Measurements from ENCODE around the gene HLTF. TPM values are rescaled to one million over a fixed set of nuclear protein-coding genes. Genes with fewer than 3 reads are reported as not detected.
A peak's percentile ranks its signal among the peaks of the same experiment; 100 is the strongest.

The HLTF gene
- total and polyA plus RNA-seq, 2 of the 13 experiments (the other 11 are each of a cell fraction or from before 2014, with no cell fraction given), result 12.0 to 22.9 TPM

DNA sequence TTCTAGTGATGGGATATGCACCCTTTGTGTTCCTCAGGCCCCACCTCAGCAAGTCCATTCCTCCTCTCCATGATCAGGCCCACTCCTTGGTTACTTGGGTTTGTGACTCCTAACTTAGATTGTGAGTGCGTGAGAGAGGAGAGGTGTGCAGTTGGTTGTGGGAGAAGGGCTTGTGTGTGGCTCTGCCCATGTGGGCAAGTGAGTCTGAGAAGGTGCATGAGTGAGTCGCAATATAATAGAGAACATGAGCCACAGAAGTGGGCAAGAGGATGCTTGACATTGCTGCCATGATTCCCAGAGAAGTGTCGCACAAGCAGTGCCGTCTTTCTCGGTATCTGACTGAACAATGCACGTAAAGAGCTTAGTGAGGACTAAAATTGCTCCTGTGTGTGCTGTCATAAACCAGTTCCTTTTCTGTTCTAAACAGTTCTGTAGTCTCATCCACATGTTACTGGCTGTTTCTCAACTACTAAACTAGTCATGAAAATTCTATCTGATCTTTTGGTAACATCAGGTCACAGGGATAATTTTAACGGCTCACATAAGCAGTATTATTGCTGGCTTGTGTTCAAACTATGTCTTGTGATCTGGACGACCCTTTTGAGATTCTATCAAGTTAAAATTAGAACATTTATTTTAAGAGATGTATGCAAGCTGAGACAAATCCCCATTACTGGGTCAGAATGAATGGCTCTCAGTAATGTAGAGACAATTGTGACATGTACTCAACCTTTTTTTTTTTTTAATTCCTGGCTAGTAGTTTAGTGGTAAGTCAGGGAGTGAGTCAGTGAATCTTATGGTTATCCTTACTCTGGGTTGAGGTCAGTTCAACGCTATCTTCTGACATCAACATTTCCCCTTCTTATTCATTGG lies 69.4 kb downstream of the HLTF start:
- peaks cover 23% of the 10 kb centered on the region for H3K4me1 ChIP-seq (ENCODE audit: insufficient read depth, low read length)
- H2AFZ ChIP-seq (ENCODE audit: low read length), result no peak overlapping the region
- H3K27ac ChIP-seq (ENCODE audit: extremely low read length, insufficient read depth, low read length), result no peak overlapping the region
- ATAC-seq (no peak), DNase-seq (ENCODE audit: low spot score) (no peak), FAIRE-seq (no peak)
- H3K27me3 ChIP-seq (ENCODE audit: control insufficient read depth in 1 of 2, insufficient read depth in 2 of 2, low read length in 2 of 2), result no peaks in the 10 kb centered on the region
- POLR2A ChIA-PET, result no interaction called here
- no TSS peak for BruUV-seq (replicated peaks)
- H3K4me3 ChIP-seq (replicated peaks in 1 of 3; ENCODE audit: insufficient read depth in 1 of 3, low read depth in 2 of 3, low read length in 3 of 3), result no peak overlapping the region
- H3K9me3 ChIP-seq (ENCODE audit: low read length), result no peaks in the 10 kb centered on the region
- no peaks in the 10 kb centered on the region for H4K20me1 ChIP-seq (ENCODE audit: insufficient read depth, low read length)
- H3K4me2 ChIP-seq (ENCODE audit: low read depth, low read length), result no peak overlapping the region
- no peak overlapping the region for H3K9ac ChIP-seq (ENCODE audit: insufficient read depth, low read depth, low read length)
- peaks cover 2 to 10% of the 10 kb centered on the region in 2 experiments; a peak in 4 of 5 replicates for H3K36me3 ChIP-seq (replicated peaks in 1 of 2; ENCODE audit: control insufficient read depth in 1 of 2, insufficient read depth in 2 of 2, low read length in 2 of 2)
- in situ Hi-C loops (cut with HindIII; ENCODE audit: extremely low pct_ligation_motif_present, low pct_unique_long_range_greater_than_20kb), result no loop called here
- CTCF ChIA-PET (ENCODE audit: low intra/inter-chr PET ratio, low total read pairs), result no interaction called here
- TF ChIP-seq ZNF841 (CRISPR knock-in tag; IDR thresholded peaks at IDR 0.05; ENCODE audit: borderline replicate concordance), result no peak
- TF ChIP-seq ZNF513 (CRISPR knock-in tag; conservative IDR thresholded peaks at IDR 0.05), result no peak
- TF ChIP-seq ZNF781 (CRISPR knock-in tag; IDR thresholded peaks at IDR 0.05; ENCODE audit: borderline replicate concordance, not compliant biosample characterization), result no peak
- intact Hi-C loops (cut with micrococcal nuclease; ENCODE audit: unreplicated experiment), result loop anchor here (10.0 kb wide), 1 partner anchor 208 kb away; the partner anchor contains the start of gene CP
- WGBS (ENCODE audit: low lambda C conversion rate), result 99% methylated on average over 9 of the region's 9 CpGs
- no peaks in the 10 kb centered on the region for H3K79me2 ChIP-seq (ENCODE audit: insufficient read depth, low read length)

DNA sequence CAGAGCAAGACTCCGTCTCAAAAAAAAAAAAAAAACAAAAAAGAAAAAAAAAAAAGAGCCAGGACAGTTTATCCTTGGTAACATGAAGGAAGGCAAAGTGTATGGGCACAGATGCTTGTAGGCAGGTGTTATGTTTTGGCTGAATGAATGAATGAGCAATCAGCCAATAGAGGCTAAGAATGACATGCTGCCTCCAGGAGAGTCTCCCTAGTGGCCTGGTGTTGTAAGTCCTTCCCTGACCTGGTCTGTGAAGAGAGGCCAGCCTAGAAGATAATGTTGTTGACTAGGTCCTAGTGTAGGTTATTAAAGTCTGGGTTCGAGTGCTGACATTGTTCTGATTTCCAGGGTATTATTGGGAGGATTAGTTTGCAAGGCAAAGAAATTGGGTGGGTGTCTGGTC lies 70.1 kb downstream of the HLTF start:
- intact Hi-C loops (cut with micrococcal nuclease; ENCODE audit: unreplicated experiment) (loop anchor here (10.0 kb wide), 1 partner anchor 209 kb away; the partner anchor contains the start of gene CP), in situ Hi-C loops (cut with HindIII; ENCODE audit: extremely low pct_ligation_motif_present, low pct_unique_long_range_greater_than_20kb) (no loop called here)
- Histone ChIP-seq H3K4me2 (ENCODE audit: low read depth, low read length) (no peak overlapping the region), H3K27ac (ENCODE audit: extremely low read length, insufficient read depth, low read length) (no peak overlapping the region), H3K9me3 (ENCODE audit: low read length) (no peaks in the 10 kb centered on the region), H4K20me1 (ENCODE audit: insufficient read depth, low read length) (no peaks in the 10 kb centered on the region), H3K27me3 (ENCODE audit: control insufficient read depth in 1 of 2, insufficient read depth in 2 of 2, low read length in 2 of 2) (no peaks in the 10 kb centered on the region), H3K4me3 (replicated peaks in 1 of 3; ENCODE audit: insufficient read depth in 1 of 3, low read depth in 2 of 3, low read length in 3 of 3) (no peak overlapping the region), H3K4me1 (ENCODE audit: insufficient read depth, low read length) (peaks cover 29% of the 10 kb centered on the region), H3K36me3 (replicated peaks in 1 of 2; ENCODE audit: control insufficient read depth in 1 of 2, insufficient read depth in 2 of 2, low read length in 2 of 2) (peaks cover 1 to 10% of the 10 kb centered on the region in 2 experiments; a peak in 4 of 5 replicates), H3K9ac (ENCODE audit: insufficient read depth, low read depth, low read length) (no peak overlapping the region), H3K79me2 (ENCODE audit: insufficient read depth, low read length) (no peaks in the 10 kb centered on the region), H2AFZ (ENCODE audit: low read length) (no peak overlapping the region)
- 100% methylated on average over 2 of the region's 2 CpGs for WGBS (ENCODE audit: low lambda C conversion rate)
- peak; percentile 41; the same call in 2 of the 3 replicates for ATAC-seq
- POLR2A ChIA-PET, result no interaction called here
- FAIRE-seq, result no peak
- no peak for DNase-seq (ENCODE audit: low spot score)
- BruUV-seq (replicated peaks), result no TSS peak
- CTCF ChIA-PET (ENCODE audit: low intra/inter-chr PET ratio, low total read pairs), result no interaction called here
- no peak for TF ChIP-seq PRDM10 (CRISPR knock-in tag; IDR thresholded peaks at IDR 0.05; ENCODE audit: low read depth)
- TF ChIP-seq HHEX (CRISPR knock-in tag; IDR thresholded peaks at IDR 0.05), result no peak
- no peak for TF ChIP-seq SP2 (CRISPR knock-in tag; IDR thresholded peaks at IDR 0.05)
- no peak for TF ChIP-seq ZBTB8A (CRISPR knock-in tag; IDR thresholded peaks at IDR 0.05; ENCODE audit: borderline replicate concordance, low read depth)
- no peak for TF ChIP-seq NCOA1 (CRISPR knock-in tag; IDR thresholded peaks at IDR 0.05)
- TF ChIP-seq MBNL3 (CRISPR knock-in tag; conservative IDR thresholded peaks at IDR 0.05), result no peak
